ENCODE measurements around the gene IGSF8. TPM values are rescaled to one million over a fixed set of nuclear protein-coding genes. Genes with fewer than 3 reads are reported as not detected.

IGSF8 gene
- total RNA-seq, 1 experiment from 2014 or later: 18.8 TPM

- ATAC-seq (peak; percentile 71), DNase-seq (ENCODE audit: low read depth, low spot score) (no peak)
- intact Hi-C loops (cut with micrococcal nuclease; ENCODE audit: unreplicated experiment): loop anchor here (1.0 to 10.0 kb wide), 4 partner anchors 94 to 276 kb away; partner anchors contain the start of gene CASQ1
- in situ Hi-C loops (cut with HindIII; ENCODE audit: low pct_unique_long_range_greater_than_20kb, low sequenced_read_pairs): no loop called here
- no peaks in the 10 kb centered on the region for H3K27me3 ChIP-seq (ENCODE audit: control insufficient read depth, insufficient read depth, low read length)
- H3K36me3 ChIP-seq (ENCODE audit: control insufficient read depth, insufficient read depth, low read length): no peaks in the 10 kb centered on the region; the same call in 1 of the 2 replicates
- ChIA-PET POLR2A (no interaction called here), CTCF (interaction anchor here (0.6 to 2.4 kb wide), 9 partner anchors 70 to 191 kb away, joined by 3 to 18 read pairs (median 5); partner anchors contain the start of gene CASQ1)
- peaks cover 3% of the 10 kb centered on the region; the same call in 1 of the 2 replicates for H3K4me1 ChIP-seq (ENCODE audit: control insufficient read depth, insufficient read depth, low read length)
- no TSS peak for BruUV-seq (replicated peaks)
- H3K4me3 ChIP-seq (ENCODE audit: low read depth in 2 of 2, low read length in 2 of 2): 0 out of 4 replicates have a peak overlapping the region, but pooled peaks of 1 of the 2 experiments have one; percentile 10
- TF ChIP-seq, protein P1, sequence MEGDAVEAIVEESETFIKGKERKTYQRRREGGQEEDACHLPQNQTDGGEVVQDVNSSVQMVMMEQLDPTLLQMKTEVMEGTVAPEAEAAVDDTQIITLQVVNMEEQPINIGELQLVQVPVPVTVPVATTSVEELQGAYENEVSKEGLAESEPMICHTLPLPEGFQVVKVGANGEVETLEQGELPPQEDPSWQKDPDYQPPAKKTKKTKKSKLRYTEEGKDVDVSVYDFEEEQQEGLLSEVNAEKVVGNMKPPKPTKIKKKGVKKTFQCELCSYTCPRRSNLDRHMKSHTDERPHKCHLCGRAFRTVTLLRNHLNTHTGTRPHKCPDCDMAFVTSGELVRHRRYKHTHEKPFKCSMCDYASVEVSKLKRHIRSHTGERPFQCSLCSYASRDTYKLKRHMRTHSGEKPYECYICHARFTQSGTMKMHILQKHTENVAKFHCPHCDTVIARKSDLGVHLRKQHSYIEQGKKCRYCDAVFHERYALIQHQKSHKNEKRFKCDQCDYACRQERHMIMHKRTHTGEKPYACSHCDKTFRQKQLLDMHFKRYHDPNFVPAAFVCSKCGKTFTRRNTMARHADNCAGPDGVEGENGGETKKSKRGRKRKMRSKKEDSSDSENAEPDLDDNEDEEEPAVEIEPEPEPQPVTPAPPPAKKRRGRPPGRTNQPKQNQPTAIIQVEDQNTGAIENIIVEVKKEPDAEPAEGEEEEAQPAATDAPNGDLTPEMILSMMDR (IDR thresholded peaks at IDR 0.05): peak; percentile 95
- no peak for TF ChIP-seq SIN3A (IDR thresholded peaks at IDR 0.05; ENCODE audit: borderline replicate concordance, insufficient read depth, low read depth, low read length)
- H3K27ac ChIP-seq (ENCODE audit: low read length): peak overlapping the region; percentile 35; the same call in 1 of the 2 replicates
- no peaks in the 10 kb centered on the region for H3K9me3 ChIP-seq (ENCODE audit: control insufficient read depth, insufficient read depth, low read depth, low read length)
Observed at GRCh38 chr1:160101037-160101716, 2.8 kb upstream of the IGSF8 start.

DNA sequence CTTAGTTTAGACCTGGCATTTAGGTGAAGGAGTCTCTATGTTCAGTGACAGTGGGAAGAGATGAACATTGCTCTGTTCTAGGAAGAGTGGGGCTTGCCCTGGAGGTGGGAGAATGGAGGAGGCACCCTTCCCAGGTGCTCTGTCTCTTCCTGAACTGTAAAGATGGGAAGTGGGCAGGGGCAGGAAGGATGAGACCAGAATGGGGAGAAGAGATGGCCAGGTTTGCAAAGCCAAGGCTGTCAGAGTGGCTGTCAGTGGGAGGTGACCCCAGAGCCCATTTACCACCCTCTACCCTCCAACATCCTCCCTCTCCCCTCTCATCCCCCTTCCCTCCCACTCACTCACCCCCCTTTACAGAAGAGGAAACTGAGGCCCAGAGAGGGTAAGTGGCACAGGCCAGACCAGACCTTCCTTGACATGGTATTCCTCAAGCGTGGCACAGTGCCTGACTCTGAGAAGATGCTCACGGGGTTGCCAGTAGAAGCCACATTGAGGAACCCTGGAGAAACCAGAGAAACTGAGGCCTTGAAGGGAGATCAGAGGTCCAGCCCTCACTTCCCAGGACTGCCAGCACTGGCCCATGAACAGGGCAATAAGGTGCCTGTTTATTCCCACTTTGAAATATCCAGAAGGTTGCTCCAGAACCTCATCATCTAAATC, 1.4 kb upstream of the IGSF8 start:
- ATAC-seq: no peak
- Histone ChIP-seq H3K4me3 (ENCODE audit: low read depth in 2 of 2, low read length in 2 of 2) (no peak overlapping the region), H3K27ac (ENCODE audit: low read length) (peak overlapping the region; percentile 77), H3K9me3 (ENCODE audit: control insufficient read depth, insufficient read depth, low read depth, low read length) (no peaks in the 10 kb centered on the region), H3K4me1 (ENCODE audit: control insufficient read depth, insufficient read depth, low read length) (peaks cover 3% of the 10 kb centered on the region; the same call in 1 of the 2 replicates), H3K27me3 (ENCODE audit: control insufficient read depth, insufficient read depth, low read length) (no peaks in the 10 kb centered on the region), H3K36me3 (ENCODE audit: control insufficient read depth, insufficient read depth, low read length) (no peaks in the 10 kb centered on the region; the same call in 1 of the 2 replicates)
- no peak for DNase-seq (ENCODE audit: low read depth, low spot score)
- no peak for TF ChIP-seq POLR2AphosphoS5 (IDR thresholded peaks at IDR 0.05; ENCODE audit: low read depth, low read length)
- TF ChIP-seq REST (IDR thresholded peaks at IDR 0.05; ENCODE audit: insufficient read depth in 1 of 2, low read depth in 2 of 2, low read length in 1 of 2): no peak
- TF ChIP-seq, protein P1 (IDR thresholded peaks at IDR 0.05): no peak
- no peak for TF ChIP-seq TCF7L2 (IDR thresholded peaks at IDR 0.05; ENCODE audit: low read depth, low read length)
- no peak for TF ChIP-seq SIN3A (IDR thresholded peaks at IDR 0.05; ENCODE audit: borderline replicate concordance, insufficient read depth, low read depth, low read length)
- in situ Hi-C loops (cut with HindIII; ENCODE audit: low pct_unique_long_range_greater_than_20kb, low sequenced_read_pairs) (no loop called here), intact Hi-C loops (cut with micrococcal nuclease; ENCODE audit: unreplicated experiment) (loop anchor here (2.0 to 10.0 kb wide), 3 partner anchors 95 to 277 kb away; partner anchors contain the start of gene CASQ1)
- no TSS peak for BruUV-seq (replicated peaks)
- ChIA-PET CTCF (interaction anchor here (1.4 to 2.4 kb wide), 2 partner anchors 71 to 120 kb away, joined by 5 to 15 read pairs; no protein-coding TSS in a partner anchor), POLR2A (no interaction called here)
